ENCODE results near the gene TRDMT1. TPM values are rescaled to one million over a fixed set of nuclear protein-coding genes. Genes with fewer than 3 reads are reported as not detected.

The TRDMT1 gene
- polyA plus RNA-seq (2.3 to 6.6 TPM (median 3.3 TPM) in 3 replicates), polyA minus RNA-seq (1.9 to 5.4 TPM (median 2.1 TPM) in 3 replicates)
- 1.4 TPM for polyA plus RNA-seq (2011; ENCODE audit: low read depth)
- 1.2 and 4.0 TPM in 2 replicates for polyA plus RNA-seq (2011; cell fraction: cytosol; rRNA removed)
- polyA plus RNA-seq (2011; cell fraction: nucleus; rRNA removed): 3.2 and 3.9 TPM in 2 replicates
- polyA plus RNA-seq (2012; ENCODE audit: low replicate concordance): 0.95 and 3.1 TPM in 2 replicates
- 0.77 TPM for polyA minus RNA-seq (2011; cell fraction: cytosol; rRNA and poly(A)+ RNA removed)
- polyA minus RNA-seq (2011; cell fraction: nucleus; rRNA and poly(A)+ RNA removed): 3.3 and 7.8 TPM in 2 replicates

- Histone ChIP-seq H3K27ac (ENCODE audit: control insufficient read depth, insufficient read depth, low read length) (peak within 1 kb of the TSS; percentile 87), H3K9ac (ENCODE audit: control insufficient read depth, extremely low read depth, insufficient read depth, low read length) (peak within 1 kb of the TSS; percentile 91), H3K27me3 (ENCODE audit: control insufficient read depth, extremely low read depth, insufficient read depth, low read length) (no peaks in the 10 kb centered on the region), H3K36me3 (ENCODE audit: control insufficient read depth in 2 of 2, extremely low read depth in 1 of 2, insufficient read depth in 2 of 2, low read length in 2 of 2) (no peaks in the 10 kb centered on the region), H4K20me1 (ENCODE audit: control insufficient read depth, extremely low read depth, insufficient read depth, low read length) (no peaks in the 10 kb centered on the region), H3K4me1 (ENCODE audit: control insufficient read depth, extremely low read depth, insufficient read depth, low read length) (peaks cover 16% of the 10 kb centered on the region), H3K4me3 (ENCODE audit: control insufficient read depth in 2 of 3, extremely low read depth in 1 of 3, insufficient read depth in 2 of 3, low read depth in 1 of 3, low read length in 3 of 3) (peak within 1 kb of the TSS; percentile 66 to 95 (median 80)), H3K9me1 (ENCODE audit: control insufficient read depth, extremely low read depth, insufficient read depth, low read length) (no peaks in the 10 kb centered on the region), H3K9me3 (ENCODE audit: control insufficient read depth, low read depth, low read length) (no peaks in the 10 kb centered on the region), H3K4me2 (ENCODE audit: control insufficient read depth, extremely low read depth, insufficient read depth, low read depth, low read length) (peak within 1 kb of the TSS; percentile 94), H2AFZ (ENCODE audit: control insufficient read depth, low read length) (peak within 1 kb of the TSS; percentile 99), H3K79me2 (ENCODE audit: control insufficient read depth, insufficient read depth, low read length) (peaks cover 3% of the 10 kb centered on the region)
- DNase-seq (ENCODE audit: low read depth, low spot score): no peak
- no peak for TF ChIP-seq EZH2 (IDR thresholded peaks at IDR 0.05; ENCODE audit: low read length)
- TF ChIP-seq CTCF (optimal IDR thresholded peaks at IDR 0.05 in 1 of 3, IDR thresholded peaks at IDR 0.05 in 1 of 3, conservative IDR thresholded peaks at IDR 0.05 in 1 of 3; ENCODE audit: extremely low read depth in 1 of 3, insufficient read depth in 2 of 3, low read length in 3 of 3): peak in 1 of 3 experiments; percentile 34
- dilution Hi-C loops (cut with MboI; ENCODE audit: extremely low pct_ligation_motif_present, low sequenced_read_pairs): no loop called here
- peak; percentile 62 for FAIRE-seq
These were observed at the start of gene TRDMT1 for GRCh38 chr10:17200912-17201793. TSS of gene TRDMT1 (minus strand) at chr10:17201672. CDS start at chr10:17201634, 38 bp downstream.

GRCh38 chr10:17250736-17251135 lies 49.3 kb upstream of the TRDMT1 start:
- H2AFZ ChIP-seq (ENCODE audit: control insufficient read depth, low read length): no peak overlapping the region
- H3K9ac ChIP-seq (ENCODE audit: control insufficient read depth, extremely low read depth, insufficient read depth, low read length): no peak overlapping the region
- H3K9me1 ChIP-seq (ENCODE audit: control insufficient read depth, extremely low read depth, insufficient read depth, low read length): no peaks in the 10 kb centered on the region
- H3K9me3 ChIP-seq (ENCODE audit: control insufficient read depth, low read depth, low read length): peaks cover 4% of the 10 kb centered on the region
- dilution Hi-C loops (cut with MboI; ENCODE audit: extremely low pct_ligation_motif_present, low sequenced_read_pairs): no loop called here
- H3K27ac ChIP-seq (ENCODE audit: control insufficient read depth, insufficient read depth, low read length): no peak overlapping the region
- no peaks in the 10 kb centered on the region for H3K36me3 ChIP-seq (ENCODE audit: control insufficient read depth in 2 of 2, extremely low read depth in 1 of 2, insufficient read depth in 2 of 2, low read length in 2 of 2)
- no peaks in the 10 kb centered on the region for H3K27me3 ChIP-seq (ENCODE audit: control insufficient read depth, extremely low read depth, insufficient read depth, low read length)
- no peaks in the 10 kb centered on the region for H4K20me1 ChIP-seq (ENCODE audit: control insufficient read depth, extremely low read depth, insufficient read depth, low read length)
- no peak overlapping the region for H3K4me2 ChIP-seq (ENCODE audit: control insufficient read depth, extremely low read depth, insufficient read depth, low read depth, low read length)
- FAIRE-seq (no peak), DNase-seq (ENCODE audit: low read depth, low spot score) (no peak)
- TF ChIP-seq CTCF (optimal IDR thresholded peaks at IDR 0.05 in 1 of 3, IDR thresholded peaks at IDR 0.05 in 1 of 3, conservative IDR thresholded peaks at IDR 0.05 in 1 of 3; ENCODE audit: extremely low read depth in 1 of 3, insufficient read depth in 2 of 3, low read length in 3 of 3): no peak
- no peak for TF ChIP-seq EZH2 (IDR thresholded peaks at IDR 0.05; ENCODE audit: low read length)
- no peak overlapping the region for H3K4me3 ChIP-seq (ENCODE audit: control insufficient read depth in 2 of 3, extremely low read depth in 1 of 3, insufficient read depth in 2 of 3, low read depth in 1 of 3, low read length in 3 of 3)
- H3K4me1 ChIP-seq (ENCODE audit: control insufficient read depth, extremely low read depth, insufficient read depth, low read length): peaks cover 9% of the 10 kb centered on the region
- no peaks in the 10 kb centered on the region for H3K79me2 ChIP-seq (ENCODE audit: control insufficient read depth, insufficient read depth, low read length)

Data from keratinocyte (primary cell).